Neutrophil (primary cell): ENCODE data around the gene CLASP1.

Experiments used
- H3K27ac ChIP-seq: fragments of 200-600 bp; sonication (generic); 2 replicates; pipeline ENCODE4 v1.5.1; 2016; ENCODE audit warnings: mild to moderate bottlenecking, moderate library complexity
- H3K27me3 ChIP-seq: fragments of 200-600 bp; sonication (generic); 2 replicates; pipeline ENCODE4 v1.6.0; 2016; ENCODE audit warnings: mild to moderate bottlenecking
- H3K36me3 ChIP-seq: fragments of 200-600 bp; sonication (generic); 2 replicates; pipeline ENCODE4 v1.5.1; 2017
- H3K4me1 ChIP-seq, 2 experiments: fragments of 200-600 bp in 1 of 2; sonication (generic) in 1 of 2; 1 replicate in 1 of 2; 2 replicates in 1 of 2; pipeline versions ENCODE4 v1.5.1 to v1.6.1; 2013 to 2016; ENCODE audit warnings: low read depth in 1 of 2, low read length in 1 of 2, mild to moderate bottlenecking in 1 of 2, moderate library complexity in 1 of 2; ENCODE audit not compliant: control insufficient read depth in 1 of 2, insufficient read depth in 1 of 2
- H3K4me3 ChIP-seq, 2 experiments: fragments of 200-600 bp in 1 of 2; sonication (generic) in 1 of 2; 1 replicate in 1 of 2; 2 replicates in 1 of 2; pipeline ENCODE4 v1.5.1; 2013 to 2016; ENCODE audit warnings: low read depth in 1 of 2, low read length in 1 of 2, mild to moderate bottlenecking in 1 of 2, moderate library complexity in 1 of 2
- H3K9me3 ChIP-seq: fragments of 200-600 bp; sonication (generic); 2 replicates; pipeline ENCODE4 v1.5.1; 2016
- TF ChIP-seq, protein P1 (sequence below): fragments of 200-600 bp; sonication (generic); IDR thresholded peaks from 2 replicates; pipeline ENCODE4 v1.5.1; 2016; ENCODE audit warnings: antibody characterized with exemption

Gene CLASP1

DNA sequence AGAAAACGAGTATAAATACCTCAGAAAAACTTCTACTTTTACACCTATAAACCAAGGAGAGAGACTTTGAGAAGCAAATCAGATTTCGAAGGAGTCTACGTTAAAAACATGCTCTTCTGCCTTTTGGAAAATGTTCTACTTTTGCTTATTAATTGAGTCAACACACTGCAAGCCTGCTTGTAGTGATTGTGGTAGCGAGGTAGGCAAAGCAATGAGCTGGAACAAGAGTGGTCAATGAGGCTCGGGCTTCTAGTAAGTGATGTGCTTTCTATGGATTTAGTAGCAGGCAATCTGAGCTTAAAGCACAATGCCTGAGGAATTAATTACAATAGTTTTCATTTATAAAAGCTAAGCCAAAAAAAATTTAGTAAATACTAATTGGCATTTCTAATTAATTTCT lies 260.9 kb downstream of the CLASP1 start:
- no peaks in the 10 kb centered on the region for H3K27me3 ChIP-seq
- H3K4me3 ChIP-seq: no peak overlapping the region
- H3K4me1 ChIP-seq: no peaks in the 10 kb centered on the region
- H3K9me3 ChIP-seq: no peaks in the 10 kb centered on the region
- peaks cover 76% of the 10 kb centered on the region for H3K36me3 ChIP-seq
- no peak overlapping the region for H3K27ac ChIP-seq
- TF ChIP-seq, protein P1, sequence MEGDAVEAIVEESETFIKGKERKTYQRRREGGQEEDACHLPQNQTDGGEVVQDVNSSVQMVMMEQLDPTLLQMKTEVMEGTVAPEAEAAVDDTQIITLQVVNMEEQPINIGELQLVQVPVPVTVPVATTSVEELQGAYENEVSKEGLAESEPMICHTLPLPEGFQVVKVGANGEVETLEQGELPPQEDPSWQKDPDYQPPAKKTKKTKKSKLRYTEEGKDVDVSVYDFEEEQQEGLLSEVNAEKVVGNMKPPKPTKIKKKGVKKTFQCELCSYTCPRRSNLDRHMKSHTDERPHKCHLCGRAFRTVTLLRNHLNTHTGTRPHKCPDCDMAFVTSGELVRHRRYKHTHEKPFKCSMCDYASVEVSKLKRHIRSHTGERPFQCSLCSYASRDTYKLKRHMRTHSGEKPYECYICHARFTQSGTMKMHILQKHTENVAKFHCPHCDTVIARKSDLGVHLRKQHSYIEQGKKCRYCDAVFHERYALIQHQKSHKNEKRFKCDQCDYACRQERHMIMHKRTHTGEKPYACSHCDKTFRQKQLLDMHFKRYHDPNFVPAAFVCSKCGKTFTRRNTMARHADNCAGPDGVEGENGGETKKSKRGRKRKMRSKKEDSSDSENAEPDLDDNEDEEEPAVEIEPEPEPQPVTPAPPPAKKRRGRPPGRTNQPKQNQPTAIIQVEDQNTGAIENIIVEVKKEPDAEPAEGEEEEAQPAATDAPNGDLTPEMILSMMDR: no peak

DNA sequence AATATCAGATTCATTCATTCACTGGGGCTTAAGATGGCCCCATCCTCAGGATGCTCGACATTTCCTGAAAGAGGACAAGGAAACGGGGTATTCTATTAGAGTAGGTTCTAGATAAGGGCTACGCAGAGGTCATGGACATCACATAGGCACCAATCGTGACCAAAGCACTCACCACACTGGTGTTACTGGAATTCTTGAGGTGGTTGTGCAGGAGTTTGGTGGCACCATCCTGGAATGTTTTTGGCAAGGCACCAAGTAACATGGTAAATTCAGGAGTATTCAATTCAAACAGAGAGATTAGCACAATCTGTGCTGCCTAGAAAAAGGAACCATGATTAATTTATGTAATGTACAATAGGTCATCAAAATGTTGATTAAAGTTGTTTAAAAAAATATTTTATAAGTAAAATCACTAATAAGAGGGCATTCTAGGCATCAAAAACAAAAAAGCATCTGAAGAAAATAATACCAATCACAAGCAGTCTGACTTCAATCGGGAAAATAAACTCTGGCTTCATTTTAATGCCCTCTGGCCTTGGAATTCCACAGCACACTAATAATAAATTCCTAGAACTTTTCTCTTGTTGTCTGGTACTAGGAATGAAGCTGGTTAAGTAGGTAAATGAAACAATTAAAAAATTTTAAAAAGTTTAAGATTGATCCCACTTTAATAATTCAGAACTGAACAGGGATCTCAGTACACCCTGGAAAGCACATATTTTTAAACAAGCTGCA lies 261.5 kb downstream of the CLASP1 start:
- Histone ChIP-seq H3K4me3 (no peak overlapping the region), H3K9me3 (no peaks in the 10 kb centered on the region), H3K27me3 (no peaks in the 10 kb centered on the region), H3K27ac (no peak overlapping the region), H3K36me3 (peaks cover 80% of the 10 kb centered on the region), H3K4me1 (no peaks in the 10 kb centered on the region)
- TF ChIP-seq, protein P1: no peak

DNA sequence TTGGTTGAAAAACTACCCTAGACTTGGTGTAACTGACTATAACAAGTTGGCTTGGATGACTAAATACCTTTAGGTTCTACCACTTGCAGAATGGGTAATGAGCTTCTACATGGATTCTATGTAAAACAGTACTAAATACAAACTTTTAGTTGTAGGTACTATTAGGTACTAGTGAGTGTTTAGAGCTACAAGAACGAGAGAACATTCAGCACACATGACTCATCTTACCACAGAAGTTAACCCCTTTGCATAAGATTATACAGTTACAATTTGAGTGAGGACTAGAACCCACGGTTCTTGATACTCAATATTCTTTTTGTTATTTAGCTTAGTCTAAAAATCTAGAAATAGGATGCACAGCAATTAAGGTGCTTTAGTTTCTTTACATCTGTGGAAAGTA lies 262.6 kb downstream of the CLASP1 start:
- H3K27ac ChIP-seq: no peak overlapping the region
- TF ChIP-seq, protein P1: no peak
- no peaks in the 10 kb centered on the region for H3K4me1 ChIP-seq
- H3K4me3 ChIP-seq: no peak overlapping the region
- no peaks in the 10 kb centered on the region for H3K27me3 ChIP-seq
- peaks cover 80% of the 10 kb centered on the region for H3K36me3 ChIP-seq
- H3K9me3 ChIP-seq: no peaks in the 10 kb centered on the region

DNA sequence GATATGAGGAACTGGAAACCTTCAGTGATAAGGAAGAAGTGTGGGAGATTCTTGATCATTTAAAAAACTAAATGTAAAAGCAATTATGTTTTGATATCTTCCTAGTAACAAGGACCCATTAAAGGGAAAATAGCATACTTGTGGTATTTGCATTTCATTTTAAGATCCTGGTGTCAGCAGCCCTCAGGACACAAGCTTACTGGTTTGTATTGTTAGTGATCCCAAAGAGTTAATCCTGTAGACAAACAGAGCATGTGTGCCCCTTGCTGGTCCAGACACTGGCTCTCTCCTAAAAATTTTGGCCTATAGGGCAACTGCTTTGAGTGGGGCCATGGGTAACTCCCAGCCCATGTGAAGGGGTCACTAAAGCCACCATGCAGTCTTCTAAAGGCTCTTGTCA lies 263.2 kb downstream of the CLASP1 start:
- Histone ChIP-seq H3K9me3 (no peaks in the 10 kb centered on the region), H3K27ac (no peak overlapping the region), H3K4me1 (no peaks in the 10 kb centered on the region), H3K36me3 (peaks cover 80% of the 10 kb centered on the region), H3K4me3 (no peak overlapping the region), H3K27me3 (no peaks in the 10 kb centered on the region)
- TF ChIP-seq, protein P1: no peak

DNA sequence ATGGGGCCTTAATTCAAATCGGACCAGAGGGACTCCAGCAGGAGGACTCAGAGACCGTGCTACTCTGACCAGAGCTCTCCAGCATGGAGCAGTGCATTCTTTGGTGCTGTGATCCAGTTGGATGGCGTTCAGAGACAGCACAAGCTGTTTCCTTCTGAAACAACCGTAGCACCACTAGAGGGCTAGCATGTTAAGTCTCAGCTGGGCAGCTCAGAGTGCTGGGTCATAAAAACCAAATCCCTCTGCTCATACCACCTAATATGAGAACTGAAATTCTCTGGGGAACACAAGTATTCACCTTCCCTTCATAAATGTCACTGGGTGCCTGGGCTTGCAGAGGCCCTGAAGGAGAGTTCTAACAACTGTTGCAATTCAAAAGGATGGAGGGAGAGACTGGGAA lies 266.5 kb downstream of the CLASP1 start:
- H3K4me1 ChIP-seq: no peaks in the 10 kb centered on the region
- TF ChIP-seq, protein P1: no peak
- H3K27me3 ChIP-seq: no peaks in the 10 kb centered on the region
- H3K4me3 ChIP-seq: no peak overlapping the region
- no peaks in the 10 kb centered on the region for H3K9me3 ChIP-seq
- H3K27ac ChIP-seq: no peak overlapping the region
- H3K36me3 ChIP-seq: peaks cover 93% of the 10 kb centered on the region
